Right kidney (tissue), 1 donor: ENCODE data around the gene DRICH1.
"Not testable (repeated sequence)": the region's sequence is repeated elsewhere in the genome, so short reads cannot be mapped to it uniquely, and the experiment has no call there.

ENCODE experiments used
- DNase-seq: peaks from one replicate; pipeline ENCODE4 v3.0.0-alpha.2; 2016

Gene DRICH1

GRCh38 chr22:23597576-23598268 lies 34.4 kb downstream of the DRICH1 start:
- DNase-seq: not testable (repeated sequence)

- DNase-seq: not testable (repeated sequence)
These were observed 36.2 kb downstream of the DRICH1 start for GRCh38 chr22:23595904-23596303.

- no peak for DNase-seq
These were observed 40.3 kb downstream of the DRICH1 start for GRCh38 chr22:23591846-23592245.

- DNase-seq: peak; percentile 69
These were observed 40.8 kb downstream of the DRICH1 start for GRCh38 chr22:23591201-23591791.

GRCh38 chr22:23583836-23584235 lies 48.3 kb downstream of the DRICH1 start:
- no peak for DNase-seq

- no peak for DNase-seq
These were observed 49.0 kb downstream of the DRICH1 start for GRCh38 chr22:23583153-23583552.

GRCh38 chr22:23581260-23581650 lies 50.9 kb downstream of the DRICH1 start:
- no peak for DNase-seq

GRCh38 chr22:23580576-23581259 lies 51.4 kb downstream of the DRICH1 start:
- DNase-seq: no peak

GRCh38 chr22:23579870-23580575 lies 52.1 kb downstream of the DRICH1 start, which contains the start of gene IGLL1:
Gene IGLL1 (minus strand): TSS chr22:23580290. CDS start chr22:23580190, 100 bp downstream.
- no peak for DNase-seq

- DNase-seq: no peak
These were observed 52.8 kb downstream of the DRICH1 start for GRCh38 chr22:23579280-23579679.

GRCh38 chr22:23578306-23578705 lies 53.8 kb downstream of the DRICH1 start:
- no peak for DNase-seq

- DNase-seq: no peak
These were observed 55.4 kb downstream of the DRICH1 start for GRCh38 chr22:23576681-23577080.

GRCh38 chr22:23575601-23576000 lies 56.5 kb downstream of the DRICH1 start:
- no peak for DNase-seq

- no peak for DNase-seq
These were observed 57.2 kb downstream of the DRICH1 start for GRCh38 chr22:23574877-23575276.

GRCh38 chr22:23574371-23574811 lies 57.7 kb downstream of the DRICH1 start:
- no peak for DNase-seq

GRCh38 chr22:23573701-23574235 lies 58.4 kb downstream of the DRICH1 start:
- not testable (repeated sequence) for DNase-seq

GRCh38 chr22:23573106-23573505 lies 59.0 kb downstream of the DRICH1 start:
- not testable (repeated sequence) for DNase-seq

- DNase-seq: no peak
These were observed 60.6 kb downstream of the DRICH1 start for GRCh38 chr22:23571486-23571885.

- no peak for DNase-seq
These were observed 61.4 kb downstream of the DRICH1 start for GRCh38 chr22:23570681-23571080.

GRCh38 chr22:23569716-23570115 lies 62.4 kb downstream of the DRICH1 start:
- DNase-seq: no peak

- no peak for DNase-seq
These were observed 62.8 kb downstream of the DRICH1 start for GRCh38 chr22:23569291-23569690.

- no peak for DNase-seq
These were observed 65.2 kb downstream of the DRICH1 start for GRCh38 chr22:23566705-23567475.
